ENCODE results near the gene MEIKIN.

- TF ChIP-seq CTCF (IDR thresholded peaks at IDR 0.05; ENCODE audit: borderline replicate concordance, extremely low read depth, low read length, poor library complexity, severe bottlenecking) (no peak), EZH2 (IDR thresholded peaks at IDR 0.05; ENCODE audit: borderline replicate concordance, low read depth, low read length, severe bottlenecking) (no peak)
Observed at GRCh38 chr5:131771692-131772091, 173.8 kb downstream of the MEIKIN start.

All from DND-41 (cell line).